ENCODE results near the gene CARD10. TPM values are rescaled to one million over a fixed set of nuclear protein-coding genes. Genes with fewer than 3 reads are reported as not detected.
A peak's percentile ranks its signal among the peaks of the same experiment; 100 is the strongest.

CARD10 gene
- total RNA-seq, 1 donor from 2014 or later: 46.7 TPM

DNA sequence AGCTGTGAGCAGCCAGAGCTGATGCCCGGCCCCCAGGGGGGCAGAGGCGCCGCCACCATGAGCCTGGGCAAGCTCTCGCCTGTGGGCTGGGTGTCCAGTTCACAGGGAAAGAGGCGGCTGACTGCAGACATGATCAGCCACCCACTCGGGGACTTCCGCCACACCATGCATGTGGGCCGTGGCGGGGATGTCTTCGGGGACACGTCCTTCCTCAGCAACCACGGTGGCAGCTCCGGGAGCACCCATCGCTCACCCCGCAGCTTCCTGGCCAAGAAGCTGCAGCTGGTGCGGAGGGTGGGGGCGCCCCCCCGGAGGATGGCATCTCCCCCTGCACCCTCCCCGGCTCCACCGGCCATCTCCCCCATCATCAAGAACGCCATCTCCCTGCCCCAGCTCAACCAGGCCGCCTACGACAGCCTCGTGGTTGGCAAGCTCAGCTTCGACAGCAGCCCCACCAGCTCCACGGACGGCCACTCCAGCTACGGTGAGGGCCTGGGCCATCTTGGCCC is 47.2 kb upstream of the CARD10 start:
- Mint-ChIP-seq H3K4me3 (ENCODE audit: low read depth) (no peak overlapping the region), H3K27me3 (no peaks in the 10 kb centered on the region), H3K36me3 (ENCODE audit: insufficient read depth) (peaks cover 12% of the 10 kb centered on the region), H3K9me3 (ENCODE audit: low read depth) (no peaks in the 10 kb centered on the region), H3K27ac (no peak overlapping the region), H3K4me1 (ENCODE audit: low read depth) (peaks cover 62% of the 10 kb centered on the region)
- no peak for DNase-seq (ENCODE audit: low spot score, unreplicated experiment)
- TF ChIP-seq CTCF (IDR thresholded peaks at IDR 0.05; ENCODE audit: unreplicated experiment): no peak

- Mint-ChIP-seq H3K4me1 (ENCODE audit: low read depth) (peaks cover 58% of the 10 kb centered on the region), H3K27ac (peak overlapping the region; percentile 37), H3K27me3 (no peaks in the 10 kb centered on the region), H3K36me3 (ENCODE audit: insufficient read depth) (peaks cover 12% of the 10 kb centered on the region), H3K4me3 (ENCODE audit: low read depth) (no peak overlapping the region), H3K9me3 (ENCODE audit: low read depth) (no peaks in the 10 kb centered on the region)
- TF ChIP-seq CTCF (IDR thresholded peaks at IDR 0.05; ENCODE audit: unreplicated experiment): no peak
- no peak for DNase-seq (ENCODE audit: low spot score, unreplicated experiment)
Observed at GRCh38 chr22:37565830-37566229, 46.6 kb upstream of the CARD10 start.

DNA sequence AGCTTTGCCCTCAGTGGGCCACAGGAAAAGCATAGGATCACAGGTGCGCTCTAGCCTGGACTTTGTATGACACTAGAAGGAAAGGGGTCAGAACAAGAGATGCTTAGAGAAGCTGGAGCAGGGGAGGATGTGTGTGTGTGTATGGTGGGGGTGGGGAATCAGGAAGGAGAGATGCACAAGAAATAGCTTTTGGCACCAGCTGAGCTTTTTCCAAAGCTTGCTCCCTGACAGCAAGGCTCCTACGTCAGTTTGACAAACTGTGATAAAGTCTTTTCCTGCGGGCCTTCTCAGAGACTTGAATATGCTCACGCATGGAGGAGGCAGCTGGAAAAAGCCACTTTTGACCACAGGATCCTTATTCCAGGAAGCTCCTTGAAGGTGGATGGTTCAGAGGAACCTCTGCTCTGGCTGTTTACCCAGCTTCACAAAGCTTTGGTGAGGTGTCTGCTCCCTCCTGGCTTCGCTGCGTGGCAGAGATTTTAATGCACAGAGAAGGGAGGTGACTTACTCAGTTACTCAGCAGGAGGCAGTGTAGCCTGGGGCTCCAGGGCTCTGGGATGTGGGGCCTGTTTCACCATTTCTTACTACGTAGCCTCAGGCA is 45.0 kb upstream of the CARD10 start:
- Mint-ChIP-seq H3K27me3 (no peaks in the 10 kb centered on the region), H3K27ac (peak overlapping the region; percentile 96), H3K36me3 (ENCODE audit: insufficient read depth) (peaks cover 12% of the 10 kb centered on the region), H3K9me3 (ENCODE audit: low read depth) (no peaks in the 10 kb centered on the region), H3K4me3 (ENCODE audit: low read depth) (no peak overlapping the region), H3K4me1 (ENCODE audit: low read depth) (peaks cover 44% of the 10 kb centered on the region)
- no peak for TF ChIP-seq CTCF (IDR thresholded peaks at IDR 0.05; ENCODE audit: unreplicated experiment)
- DNase-seq (ENCODE audit: low spot score, unreplicated experiment): no peak

DNA sequence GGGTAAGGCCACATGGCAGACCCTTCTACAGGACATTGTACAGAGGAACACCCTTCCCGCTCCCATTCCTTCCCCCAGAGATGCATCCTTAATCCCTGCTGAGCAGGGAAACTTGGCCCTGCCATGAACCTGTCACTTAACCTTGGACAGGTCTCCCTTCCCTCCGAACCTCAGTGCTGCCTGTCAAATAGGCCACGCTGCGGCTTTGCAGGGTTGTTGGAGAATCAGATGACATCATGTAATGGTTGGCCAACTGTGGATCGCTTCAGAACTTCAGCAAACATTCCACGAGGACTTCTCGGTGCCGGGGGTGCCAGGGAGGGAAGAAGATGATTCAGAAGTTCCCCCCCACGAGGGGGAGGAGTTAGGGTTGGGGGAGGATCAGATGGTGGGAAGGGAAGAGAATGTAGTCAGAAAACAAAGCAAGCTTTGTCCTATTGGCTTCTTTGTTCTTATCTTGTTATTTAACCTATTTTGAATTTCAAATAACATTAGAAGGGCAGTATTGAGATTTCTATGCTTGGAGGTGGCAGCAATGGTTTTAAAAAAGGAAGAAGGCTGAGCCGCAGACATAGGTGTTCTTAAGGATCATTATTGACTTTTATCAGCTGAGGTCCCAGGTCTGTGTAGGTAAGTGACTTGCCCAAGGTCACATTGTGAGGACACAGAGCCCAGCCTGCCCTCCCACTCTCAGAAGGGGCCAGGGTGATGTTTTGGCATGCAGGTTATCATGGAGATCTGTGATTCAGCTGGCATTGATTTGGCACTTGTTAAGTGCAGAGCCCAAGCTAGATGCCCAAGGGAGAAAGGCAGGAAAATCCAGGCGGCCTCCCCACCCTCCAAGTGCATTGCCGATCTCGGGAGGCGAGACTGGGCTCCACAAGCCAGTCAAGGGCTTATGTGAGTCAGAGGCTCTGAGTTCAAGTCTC is 44.2 kb upstream of the CARD10 start:
- no peaks in the 10 kb centered on the region for H3K9me3 Mint-ChIP-seq (ENCODE audit: low read depth)
- peak overlapping the region; percentile 96 for H3K27ac Mint-ChIP-seq
- peaks cover 12% of the 10 kb centered on the region for H3K36me3 Mint-ChIP-seq (ENCODE audit: insufficient read depth)
- H3K4me3 Mint-ChIP-seq (ENCODE audit: low read depth): peak overlapping the region; percentile 49
- peaks cover 38% of the 10 kb centered on the region for H3K4me1 Mint-ChIP-seq (ENCODE audit: low read depth)
- H3K27me3 Mint-ChIP-seq: no peaks in the 10 kb centered on the region
- no peak for DNase-seq (ENCODE audit: low spot score, unreplicated experiment)
- TF ChIP-seq CTCF (IDR thresholded peaks at IDR 0.05; ENCODE audit: unreplicated experiment): no peak

GRCh38 chr22:37562049-37562875 is 43.0 kb upstream of the CARD10 start:
- peaks cover 7% of the 10 kb centered on the region for H3K36me3 Mint-ChIP-seq (ENCODE audit: insufficient read depth)
- TF ChIP-seq CTCF (IDR thresholded peaks at IDR 0.05; ENCODE audit: unreplicated experiment): no peak
- DNase-seq (ENCODE audit: low spot score, unreplicated experiment): no peak
- H3K9me3 Mint-ChIP-seq (ENCODE audit: low read depth): no peaks in the 10 kb centered on the region
- peak overlapping the region; percentile 81 for H3K4me3 Mint-ChIP-seq (ENCODE audit: low read depth)
- no peaks in the 10 kb centered on the region for H3K27me3 Mint-ChIP-seq
- peak overlapping the region; percentile 95 for H3K27ac Mint-ChIP-seq
- peaks cover 38% of the 10 kb centered on the region for H3K4me1 Mint-ChIP-seq (ENCODE audit: low read depth)

Data from progenitor cell of endocrine pancreas (in vitro differentiated cells).